Astrocyte (in vitro differentiated cells and primary cell): ENCODE results near the gene MRPS12. TPM values are rescaled to one million over a fixed set of nuclear protein-coding genes. Genes with fewer than 3 reads are reported as not detected.
A peak's percentile ranks its signal among the peaks of the same experiment; 100 is the strongest.

ENCODE experiments used
- DNase-seq: peaks from one replicate; pipeline ENCODE4 v3.0.0-alpha.2; 2010; ENCODE audit warnings: low read depth
- FAIRE-seq: peaks from 2 replicates; lab custom pipeline; 2011; peaks lifted over from hg19 to GRCh38; lab: Jason Lieb, UNC
- H2AFZ ChIP-seq: 2 replicates; pipeline ENCODE4 v1.6.0; 2012; ENCODE audit warnings: low read depth, low read length, inconsistent platforms
- H3K27ac ChIP-seq: 2 replicates; pipeline ENCODE4 v1.5.1; 2011; ENCODE audit warnings: low read depth, low read length, inconsistent platforms
- H3K27me3 ChIP-seq: 2 replicates; pipeline ENCODE4 v1.6.0; 2011; ENCODE audit warnings: low read length, inconsistent platforms; ENCODE audit not compliant: insufficient read depth
- H3K36me3 ChIP-seq: 2 replicates; pipeline ENCODE4 v1.5.1; 2011; ENCODE audit warnings: low read length, inconsistent platforms; ENCODE audit not compliant: insufficient read depth
- H3K4me1 ChIP-seq: 2 replicates; pipeline ENCODE4 v1.5.1; 2011; ENCODE audit warnings: low read length, inconsistent platforms; ENCODE audit not compliant: insufficient read depth
- H3K4me2 ChIP-seq: 2 replicates; pipeline ENCODE4 v1.6.0; 2012; ENCODE audit warnings: low read length, inconsistent platforms
- H3K4me3 ChIP-seq: 2 replicates; pipeline ENCODE4 v1.5.1; 2011; ENCODE audit warnings: low read depth, mild to moderate bottlenecking, low read length, inconsistent platforms; ENCODE audit not compliant: insufficient read depth
- H3K79me2 ChIP-seq: 2 replicates; pipeline ENCODE4 v1.6.0; 2012; ENCODE audit warnings: mild to moderate bottlenecking, low read length, inconsistent platforms; ENCODE audit not compliant: insufficient read depth
- H3K9ac ChIP-seq: 2 replicates; pipeline ENCODE4 v1.6.0; 2012; ENCODE audit warnings: mild to moderate bottlenecking, low read length, inconsistent platforms
- H3K9me3 ChIP-seq: 2 replicates; pipeline ENCODE4 v1.5.1; 2012; ENCODE audit warnings: low read depth, mild to moderate bottlenecking, low read length, inconsistent platforms; ENCODE audit not compliant: insufficient read depth
- H4K20me1 ChIP-seq: 2 replicates; pipeline ENCODE4 v1.6.0; 2012; ENCODE audit warnings: low read length, inconsistent platforms; ENCODE audit not compliant: insufficient read depth
- H3K27ac Mint-ChIP-seq: one replicate; pipeline ENCODE4 v1.8.0; 2021; ENCODE audit warnings: mild to moderate bottlenecking, mixed read lengths; ENCODE audit not compliant: unreplicated experiment
- H3K27me3 Mint-ChIP-seq: one replicate; pipeline ENCODE4 v1.8.0; 2021; ENCODE audit warnings: low read depth, mixed read lengths; ENCODE audit not compliant: unreplicated experiment
- H3K36me3 Mint-ChIP-seq: one replicate; pipeline ENCODE4 v1.8.0; 2021; ENCODE audit warnings: low read depth, mixed read lengths; ENCODE audit not compliant: unreplicated experiment
- H3K4me1 Mint-ChIP-seq: one replicate; pipeline ENCODE4 v1.8.0; 2021; ENCODE audit warnings: low read depth, mixed read lengths; ENCODE audit not compliant: unreplicated experiment
- H3K4me3 Mint-ChIP-seq: one replicate; pipeline ENCODE4 v1.8.0; 2021; ENCODE audit warnings: mild to moderate bottlenecking, moderate library complexity, mixed read lengths; ENCODE audit not compliant: unreplicated experiment
- H3K9me3 Mint-ChIP-seq: one replicate; pipeline ENCODE4 v1.8.0; 2021; ENCODE audit warnings: mild to moderate bottlenecking, mixed read lengths; ENCODE audit not compliant: unreplicated experiment
- CTCF ChIP-seq: IDR thresholded peaks from 2 replicates; pipeline ENCODE4 v1.5.1; 2011; ENCODE audit warnings: low read depth, mild to moderate bottlenecking, inconsistent platforms, low read length, moderate library complexity; ENCODE audit not compliant: insufficient read depth
- EZH2 ChIP-seq: IDR thresholded peaks from 2 replicates; pipeline ENCODE4 v1.6.1; 2012; ENCODE audit warnings: mild to moderate bottlenecking, low read length, inconsistent platforms; ENCODE audit not compliant: insufficient read depth
- total RNA-seq: library from RNA; stranded (reverse); gene quantifications from 2 replicates; pipeline ENCODE4 v1.2.1, GENCODE V29; 2021

The MRPS12 gene
- total RNA-seq, 1 donor from 2014 or later, result 59.5 TPM

- peak overlapping the region; percentile 54 for H3K4me3 Mint-ChIP-seq
- FAIRE-seq, result no peak
- H3K36me3 Mint-ChIP-seq, result peaks cover 10% of the 10 kb centered on the region
- TF ChIP-seq CTCF (no peak), EZH2 (no peak)
- H3K4me2 ChIP-seq, result peak overlapping the region; percentile 85
- H3K4me1 ChIP-seq, result peaks cover 6% of the 10 kb centered on the region
- peak; percentile 62 for DNase-seq
- H3K27me3 ChIP-seq, result no peaks in the 10 kb centered on the region
- no peaks in the 10 kb centered on the region for H3K9me3 ChIP-seq
- peaks cover 14% of the 10 kb centered on the region for H4K20me1 ChIP-seq
- peak overlapping the region; percentile 49 for H3K4me3 ChIP-seq
- H3K27ac ChIP-seq, result no peak overlapping the region
- no peak overlapping the region for H3K27ac Mint-ChIP-seq
- no peaks in the 10 kb centered on the region for H3K79me2 ChIP-seq
- H3K27me3 Mint-ChIP-seq, result no peaks in the 10 kb centered on the region
- peak overlapping the region; percentile 33 for H3K9ac ChIP-seq
- H3K36me3 ChIP-seq, result no peaks in the 10 kb centered on the region
- H3K4me1 Mint-ChIP-seq, result peaks cover 5% of the 10 kb centered on the region
- H3K9me3 Mint-ChIP-seq, result peaks cover 7% of the 10 kb centered on the region
- H2AFZ ChIP-seq, result peak overlapping the region; percentile 84
These were observed 19.0 kb downstream of the MRPS12 start for GRCh38 chr19:38949580-38950367.

DNA sequence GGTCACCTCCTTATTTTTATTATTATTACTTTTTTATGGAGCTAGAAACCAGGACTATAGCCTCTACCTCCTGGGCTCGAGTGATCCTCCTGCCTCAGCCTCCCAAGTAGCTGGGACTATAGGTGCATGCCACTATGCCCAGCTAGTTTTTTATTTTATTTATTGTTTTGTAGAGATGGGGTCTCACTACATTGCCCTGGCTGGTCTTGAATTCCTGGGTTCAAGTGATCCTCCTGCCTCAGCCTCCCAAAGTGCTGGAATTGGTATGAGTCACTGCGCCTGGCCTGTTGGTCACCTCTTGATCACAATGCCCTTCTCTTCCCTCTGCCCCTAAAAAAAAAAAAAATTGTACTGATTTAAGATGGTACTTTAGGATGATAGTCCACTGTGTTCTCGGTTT is 20.4 kb downstream of the MRPS12 start:
- Histone ChIP-seq H2AFZ (no peak overlapping the region), H3K4me2 (no peak overlapping the region), H4K20me1 (peaks cover 14% of the 10 kb centered on the region), H3K9me3 (no peaks in the 10 kb centered on the region), H3K79me2 (no peaks in the 10 kb centered on the region), H3K27me3 (no peaks in the 10 kb centered on the region), H3K4me1 (peaks cover 6% of the 10 kb centered on the region), H3K4me3 (no peak overlapping the region), H3K9ac (no peak overlapping the region), H3K36me3 (no peaks in the 10 kb centered on the region), H3K27ac (no peak overlapping the region)
- no peak for DNase-seq
- Mint-ChIP-seq H3K4me1 (peaks cover 5% of the 10 kb centered on the region), H3K27me3 (no peaks in the 10 kb centered on the region), H3K36me3 (peaks cover 9% of the 10 kb centered on the region), H3K9me3 (peaks cover 7% of the 10 kb centered on the region), H3K27ac (no peak overlapping the region), H3K4me3 (no peak overlapping the region)
- FAIRE-seq, result no peak
- no peak for TF ChIP-seq CTCF
- no peak for TF ChIP-seq EZH2

- H3K27me3 ChIP-seq, result no peaks in the 10 kb centered on the region
- H3K9ac ChIP-seq, result no peak overlapping the region
- peaks cover 14% of the 10 kb centered on the region for H4K20me1 ChIP-seq
- Mint-ChIP-seq H3K4me1 (peaks cover 5% of the 10 kb centered on the region), H3K36me3 (peaks cover 5% of the 10 kb centered on the region), H3K4me3 (no peak overlapping the region), H3K27me3 (no peaks in the 10 kb centered on the region), H3K27ac (no peak overlapping the region), H3K9me3 (peaks cover 4% of the 10 kb centered on the region)
- no peaks in the 10 kb centered on the region for H3K36me3 ChIP-seq
- TF ChIP-seq CTCF, result peak; percentile 36
- no peak for TF ChIP-seq EZH2
- DNase-seq (no peak), FAIRE-seq (no peak)
- no peak overlapping the region for H3K4me3 ChIP-seq
- H3K9me3 ChIP-seq, result no peaks in the 10 kb centered on the region
- H2AFZ ChIP-seq, result no peak overlapping the region
- peaks cover 6% of the 10 kb centered on the region for H3K4me1 ChIP-seq
- H3K27ac ChIP-seq, result no peak overlapping the region
- no peak overlapping the region for H3K4me2 ChIP-seq
- no peaks in the 10 kb centered on the region for H3K79me2 ChIP-seq
These were observed 21.8 kb downstream of the MRPS12 start for GRCh38 chr19:38952395-38953165.
